Osteocyte (in vitro differentiated cells): ENCODE data around the gene SIGLEC1. TPM values are rescaled to one million over a fixed set of nuclear protein-coding genes. Genes with fewer than 3 reads are reported as not detected.

ENCODE experiments used
- DNase-seq: peaks from one replicate; pipeline ENCODE4 v3.0.0; 2021; ENCODE audit warnings: mixed read lengths; ENCODE audit not compliant: unreplicated experiment; ENCODE audit errors: extremely low spot score
- H3K27ac Mint-ChIP-seq: one replicate; pipeline ENCODE4 v1.8.0; 2021; ENCODE audit warnings: mild to moderate bottlenecking, mixed read lengths; ENCODE audit not compliant: unreplicated experiment
- H3K27me3 Mint-ChIP-seq: one replicate; pipeline ENCODE4 v1.8.0; 2021; ENCODE audit warnings: mixed read lengths; ENCODE audit not compliant: unreplicated experiment
- H3K36me3 Mint-ChIP-seq: one replicate; pipeline ENCODE4 v1.8.0; 2021; ENCODE audit warnings: mixed read lengths; ENCODE audit not compliant: unreplicated experiment
- H3K4me1 Mint-ChIP-seq: one replicate; pipeline ENCODE4 v1.8.0; 2021; ENCODE audit warnings: mixed read lengths; ENCODE audit not compliant: unreplicated experiment
- H3K4me3 Mint-ChIP-seq: one replicate; pipeline ENCODE4 v1.8.0; 2021; ENCODE audit warnings: mild to moderate bottlenecking, moderate library complexity, mixed read lengths; ENCODE audit not compliant: unreplicated experiment
- H3K9me3 Mint-ChIP-seq: one replicate; pipeline ENCODE4 v1.8.0; 2021; ENCODE audit warnings: mixed read lengths; ENCODE audit not compliant: unreplicated experiment
- total RNA-seq: library from RNA; stranded (reverse); gene quantifications from 2 replicates; pipeline ENCODE4 v1.2.1, GENCODE V29; 2021
- TF ChIP-seq, protein P1 (sequence below): fragments of 200-600 bp; sonication (generic); IDR thresholded peaks from 2 replicates; pipeline ENCODE4 v1.5.0; 2021; ENCODE audit warnings: antibody characterized with exemption, mild to moderate bottlenecking, moderate library complexity

Gene SIGLEC1
- total RNA-seq, 1 donor from 2014 or later, result 0.21 TPM

- no peak overlapping the region for H3K4me3 Mint-ChIP-seq
- H3K27ac Mint-ChIP-seq, result no peak overlapping the region
- TF ChIP-seq, protein P1, sequence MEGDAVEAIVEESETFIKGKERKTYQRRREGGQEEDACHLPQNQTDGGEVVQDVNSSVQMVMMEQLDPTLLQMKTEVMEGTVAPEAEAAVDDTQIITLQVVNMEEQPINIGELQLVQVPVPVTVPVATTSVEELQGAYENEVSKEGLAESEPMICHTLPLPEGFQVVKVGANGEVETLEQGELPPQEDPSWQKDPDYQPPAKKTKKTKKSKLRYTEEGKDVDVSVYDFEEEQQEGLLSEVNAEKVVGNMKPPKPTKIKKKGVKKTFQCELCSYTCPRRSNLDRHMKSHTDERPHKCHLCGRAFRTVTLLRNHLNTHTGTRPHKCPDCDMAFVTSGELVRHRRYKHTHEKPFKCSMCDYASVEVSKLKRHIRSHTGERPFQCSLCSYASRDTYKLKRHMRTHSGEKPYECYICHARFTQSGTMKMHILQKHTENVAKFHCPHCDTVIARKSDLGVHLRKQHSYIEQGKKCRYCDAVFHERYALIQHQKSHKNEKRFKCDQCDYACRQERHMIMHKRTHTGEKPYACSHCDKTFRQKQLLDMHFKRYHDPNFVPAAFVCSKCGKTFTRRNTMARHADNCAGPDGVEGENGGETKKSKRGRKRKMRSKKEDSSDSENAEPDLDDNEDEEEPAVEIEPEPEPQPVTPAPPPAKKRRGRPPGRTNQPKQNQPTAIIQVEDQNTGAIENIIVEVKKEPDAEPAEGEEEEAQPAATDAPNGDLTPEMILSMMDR, result no peak
- DNase-seq, result no peak
- peaks cover 14% of the 10 kb centered on the region for H3K27me3 Mint-ChIP-seq
- peaks cover 12% of the 10 kb centered on the region for H3K4me1 Mint-ChIP-seq
- H3K36me3 Mint-ChIP-seq, result no peaks in the 10 kb centered on the region
- no peaks in the 10 kb centered on the region for H3K9me3 Mint-ChIP-seq
These were observed 36.8 kb upstream of the SIGLEC1 start for GRCh38 chr20:3749087-3749688.

DNA sequence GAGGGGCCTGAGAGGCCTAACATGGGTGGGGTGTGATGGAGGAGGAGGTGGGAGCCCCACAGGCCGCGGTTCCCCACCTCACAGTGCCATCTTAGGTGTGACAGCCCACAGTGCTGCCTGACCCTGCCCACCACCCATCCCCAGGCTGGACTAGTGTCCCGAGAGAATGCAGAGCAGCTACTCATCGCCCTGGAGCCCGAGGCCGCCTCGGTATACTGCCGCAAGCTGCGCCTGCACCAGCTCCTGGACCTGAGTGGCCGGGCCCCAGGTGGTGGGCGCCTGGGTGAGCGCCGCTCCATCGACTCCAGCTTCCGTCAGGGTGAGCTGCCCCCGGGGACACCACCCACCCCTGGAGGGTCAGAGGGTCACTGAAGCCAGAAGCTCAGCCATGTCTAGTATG is 35.7 kb upstream of the SIGLEC1 start:
- H3K4me3 Mint-ChIP-seq, result no peak overlapping the region
- H3K9me3 Mint-ChIP-seq, result no peaks in the 10 kb centered on the region
- no peak overlapping the region for H3K27ac Mint-ChIP-seq
- DNase-seq, result no peak
- peaks cover 12% of the 10 kb centered on the region for H3K4me1 Mint-ChIP-seq
- TF ChIP-seq, protein P1, result no peak
- no peaks in the 10 kb centered on the region for H3K36me3 Mint-ChIP-seq
- peaks cover 15% of the 10 kb centered on the region for H3K27me3 Mint-ChIP-seq

GRCh38 chr20:3747471-3747870 is 35.1 kb upstream of the SIGLEC1 start:
- DNase-seq, result no peak

DNA sequence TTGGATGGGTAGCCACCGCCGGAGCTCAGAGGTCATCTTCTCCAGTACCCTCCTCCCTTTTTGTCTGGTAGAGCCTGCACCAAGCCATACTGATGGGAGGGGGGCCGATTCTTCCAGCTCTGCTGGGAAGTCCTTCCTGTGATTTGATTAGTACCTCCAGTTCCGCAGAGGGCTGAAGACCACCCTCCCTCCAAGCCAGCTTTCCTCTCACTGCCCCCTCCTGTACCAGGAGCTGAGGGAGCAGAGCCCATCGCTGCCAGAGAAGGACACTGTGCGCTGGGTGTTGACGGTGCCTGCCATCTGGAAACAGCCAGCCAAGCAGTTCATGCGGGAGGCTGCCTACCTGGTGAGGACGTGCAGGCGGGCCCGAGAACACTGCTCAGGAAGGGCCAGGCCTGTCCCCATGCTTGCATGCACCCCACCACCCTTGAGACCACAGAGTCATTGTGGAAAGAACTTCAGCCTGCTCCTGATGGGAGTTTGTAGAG is 33.3 kb upstream of the SIGLEC1 start:
- no peaks in the 10 kb centered on the region for H3K36me3 Mint-ChIP-seq
- no peak overlapping the region for H3K4me3 Mint-ChIP-seq
- no peaks in the 10 kb centered on the region for H3K9me3 Mint-ChIP-seq
- TF ChIP-seq, protein P1, result no peak
- peaks cover 15% of the 10 kb centered on the region for H3K27me3 Mint-ChIP-seq
- no peak overlapping the region for H3K27ac Mint-ChIP-seq
- DNase-seq, result no peak
- H3K4me1 Mint-ChIP-seq, result peaks cover 7% of the 10 kb centered on the region

More at GRCh38 chr20:3747471-3747870, 35.1 kb upstream of the SIGLEC1 start:
- Mint-ChIP-seq H3K27me3 (peaks cover 15% of the 10 kb centered on the region), H3K4me3 (no peak overlapping the region), H3K4me1 (peaks cover 12% of the 10 kb centered on the region), H3K36me3 (no peaks in the 10 kb centered on the region), H3K9me3 (no peaks in the 10 kb centered on the region), H3K27ac (no peak overlapping the region)
- TF ChIP-seq, protein P1, result no peak

GRCh38 chr20:3744806-3745685 is 32.6 kb upstream of the SIGLEC1 start:
- no peaks in the 10 kb centered on the region for H3K9me3 Mint-ChIP-seq
- H3K27me3 Mint-ChIP-seq, result peaks cover 15% of the 10 kb centered on the region
- TF ChIP-seq, protein P1, result no peak
- no peaks in the 10 kb centered on the region for H3K36me3 Mint-ChIP-seq
- H3K27ac Mint-ChIP-seq, result no peak overlapping the region
- peaks cover 4% of the 10 kb centered on the region for H3K4me1 Mint-ChIP-seq
- no peak for DNase-seq
- peak overlapping the region; percentile 46 for H3K4me3 Mint-ChIP-seq
